GM12891 (cell line): ENCODE measurements around the gene MGLL.

Source experiments
- PAX5 ChIP-seq: IDR thresholded peaks from 2 replicates; pipeline ENCODE4 v1.6.1; 2011; ENCODE audit warnings: low read length, moderate library complexity, mild to moderate bottlenecking; ENCODE audit not compliant: insufficient read depth, severe bottlenecking
- POLR2A ChIP-seq: IDR thresholded peaks from 2 replicates; pipeline ENCODE4 v1.6.1; 2011; ENCODE audit warnings: low read depth, low read length, control low read depth
- POLR2AphosphoS5 ChIP-seq: IDR thresholded peaks from 2 replicates; pipeline ENCODE4 v1.6.1; 2011; ENCODE audit warnings: low read depth, low read length, control low read depth
- POU2F2 ChIP-seq: IDR thresholded peaks from 2 replicates; pipeline ENCODE4 v1.6.1; 2011; ENCODE audit warnings: low read depth, mild to moderate bottlenecking, control low read depth, low read length, moderate library complexity
- SPI1 ChIP-seq: IDR thresholded peaks from 2 replicates; pipeline ENCODE4 v1.6.1; 2011; ENCODE audit warnings: low read depth, low read length, control low read depth
- TAF1 ChIP-seq: IDR thresholded peaks from 2 replicates; pipeline ENCODE4 v1.6.1; 2011; ENCODE audit warnings: low read depth, low read length, control low read depth

GRCh38 chr3:127764841-127765362, 57.4 kb downstream of the MGLL start:
- TF ChIP-seq POLR2AphosphoS5 (no peak), POLR2A (no peak), SPI1 (no peak), TAF1 (no peak), POU2F2 (no peak), PAX5 (no peak)
